Right lobe of liver (tissue), 6 donors: Measurements from ENCODE around the gene AHDC1. TPM values are rescaled to one million over a fixed set of nuclear protein-coding genes. Genes with fewer than 3 reads are reported as not detected.

ENCODE experiments used
- ATAC-seq, 4 donors: fragments of 200-7000 bp; cut with Tn5 transposase; one replicate each; pipeline ENCODE4 v1.9.1; 2020; ENCODE audit warnings: mild to moderate bottlenecking in 4 of 4, moderate library complexity in 4 of 4
- DNase-seq, 3 donors: peaks; one replicate each; pipeline ENCODE4 v3.0.0-alpha.2; 2020
- H3K27ac ChIP-seq, 3 donors: fragments of 200-600 bp; one replicate each; pipeline ENCODE4 v1.8.0; 2022
- H3K27me3 ChIP-seq, 2 donors: fragments of 200-600 bp; one replicate each; pipeline ENCODE4 v1.8.0; 2022
- H3K36me3 ChIP-seq, 4 donors: fragments of 200-600 bp; sonication (generic) in 1 of 4; one replicate each; pipeline versions ENCODE4 v1.5.1 to v1.8.0; 2017 to 2022; ENCODE audit warnings: control low read depth in 1 of 4
- H3K4me1 ChIP-seq, 4 donors: fragments of 200-600 bp; sonication (generic) in 1 of 4; one replicate each; pipeline versions ENCODE4 v1.5.1 to v1.8.0; 2017 to 2022; ENCODE audit warnings: control low read depth in 1 of 4
- H3K4me3 ChIP-seq, 3 donors: fragments of 200-600 bp; one replicate each; pipeline ENCODE4 v1.8.0; 2022
- H3K9me3 ChIP-seq, 4 donors: fragments of 200-600 bp; sonication (generic) in 1 of 4; one replicate each; pipeline versions ENCODE4 v1.5.1 to v1.8.0; 2017 to 2022; ENCODE audit warnings: control low read depth in 1 of 4
- CTCF ChIP-seq, 4 donors: fragments of 200-600 bp in 3 of 4; fragments of 450-650 bp in 1 of 4; IDR thresholded peaks; one replicate each; pipeline versions ENCODE4 v1.5.1 to v1.8.0; 2016 to 2022; ENCODE audit warnings: antibody characterized with exemption in 4 of 4, mild to moderate bottlenecking in 2 of 4
- POLR2A ChIP-seq: fragments of 450-650 bp; IDR thresholded peaks from one replicate; pipeline ENCODE4 v1.6.1; 2017; ENCODE audit warnings: antibody characterized with exemption, mild to moderate bottlenecking
- WGBS: methylation state at CpG from one replicate; pipeline ENCODE4 v1.1.6; 2018; ENCODE audit warnings: low coverage, low lambda C conversion rate; ENCODE audit not compliant: insufficient coverage; ENCODE audit errors: missing lambda C conversion rate; 5-methylcytosine and 5-hydroxymethylcytosine counted together
- intact Hi-C, 2 donors: fragments of 100-400 bp; cut with DNase I; formaldehyde crosslinking; loops; one replicate each; pipeline versions ENCODE4 v1.11.2 to v1.14.1; 2022
- total RNA-seq, 6 experiments: library from RNA; depleted of rRNA in 2 of 6; stranded (reverse); fragments of >200 nt in 2 of 6; fragmentation: NEBNext Ultra II Directional in 3 of 6; extraction: Animal tissue kit (Norgen Biotek cat#: 25700) in 3 of 6; gene quantifications; one replicate each; pipeline versions ENCODE4 v1.1.0 to v1.2.4, GENCODE V29; 2016 to 2023
- donor health status: DM: no; HTN: yes; CAD: no.
- donor health status: DM: no; HTN: no; CAD: no.
- donor health status: DM: no; HTN: no; CAD: no.
- donor health status: DM: no; HTN: yes; CAD: no.
- donor health status: DM: no; HTN: yes; CAD: no.

The AHDC1 gene
- total RNA-seq, 6 experiments from 2014 or later: 5.5 to 21.3 (median 10.9) TPM

- Histone ChIP-seq H3K27ac (no peak overlapping the region), H3K4me1 (peaks cover 0 to 10% (median 2%) of the 10 kb centered on the region in 4 donors), H3K27me3 (no peaks in the 10 kb centered on the region), H3K9me3 (no peaks in the 10 kb centered on the region), H3K36me3 (no peaks in the 10 kb centered on the region), H3K4me3 (no peak overlapping the region)
- TF ChIP-seq POLR2A: no peak
- TF ChIP-seq CTCF (IDR thresholded peaks at IDR 0.05): no peak
- intact Hi-C loops: no loop called here
- ATAC-seq (no peak), DNase-seq (no peak)
- 67% methylated on average over 7 of the region's 9 CpGs for WGBS
Observed at GRCh38 chr1:27521861-27522431, 82.0 kb downstream of the AHDC1 start.

- DNase-seq (no peak), ATAC-seq (no peak)
- 45% methylated on average over 2 of the region's 20 CpGs for WGBS
- intact Hi-C loops: no loop called here
- H3K27me3 ChIP-seq: no peaks in the 10 kb centered on the region
- no peaks in the 10 kb centered on the region for H3K36me3 ChIP-seq
- peaks cover 0 to 10% (median 2%) of the 10 kb centered on the region in 4 donors for H3K4me1 ChIP-seq
- H3K4me3 ChIP-seq: no peak overlapping the region
- H3K27ac ChIP-seq: no peak overlapping the region
- no peaks in the 10 kb centered on the region for H3K9me3 ChIP-seq
- TF ChIP-seq CTCF (IDR thresholded peaks at IDR 0.05) (no peak), POLR2A (no peak)
Observed at GRCh38 chr1:27521336-27521831, 82.6 kb downstream of the AHDC1 start.

GRCh38 chr1:27520651-27521050 is 83.3 kb downstream of the AHDC1 start:
- peaks cover 0 to 10% (median 2%) of the 10 kb centered on the region in 4 donors for H3K4me1 ChIP-seq
- no peak overlapping the region for H3K27ac ChIP-seq
- ATAC-seq (peak in 2 of 4 donors; percentile 12 to 34), DNase-seq (peak in 1 of 3 donors; percentile 61)
- no peaks in the 10 kb centered on the region for H3K27me3 ChIP-seq
- no peak overlapping the region for H3K4me3 ChIP-seq
- no CpG with 5 or more reads among the region's 4 CpGs for WGBS
- no peaks in the 10 kb centered on the region for H3K36me3 ChIP-seq
- no peaks in the 10 kb centered on the region for H3K9me3 ChIP-seq
- intact Hi-C loops: no loop called here
- no peak for TF ChIP-seq CTCF (IDR thresholded peaks at IDR 0.05)
- no peak for TF ChIP-seq POLR2A

GRCh38 chr1:27519331-27520258 is 84.3 kb downstream of the AHDC1 start:
- H3K4me1 ChIP-seq: peaks cover 0 to 10% (median 2%) of the 10 kb centered on the region in 4 donors
- no peaks in the 10 kb centered on the region for H3K36me3 ChIP-seq
- DNase-seq (peak; percentile 87 to 93 (median 90)), ATAC-seq (peak; percentile 92 to 95 (median 94))
- intact Hi-C loops: no loop called here
- peak overlapping the region in 1 of 3 donors; percentile 17 for H3K27ac ChIP-seq
- H3K27me3 ChIP-seq: no peaks in the 10 kb centered on the region
- TF ChIP-seq CTCF (IDR thresholded peaks at IDR 0.05) (no peak), POLR2A (peak; percentile 46)
- WGBS: 61% methylated on average over 3 of the region's 24 CpGs
- no peaks in the 10 kb centered on the region for H3K9me3 ChIP-seq
- H3K4me3 ChIP-seq: peak overlapping the region in 2 of 3 donors; percentile 17 to 39
